ENCODE results near the gene ARHGAP26.

ARHGAP26 gene

GRCh38 chr5:143265995-143266394 lies 495.8 kb downstream of the ARHGAP26 start:
- no peak for DNase-seq

DNA sequence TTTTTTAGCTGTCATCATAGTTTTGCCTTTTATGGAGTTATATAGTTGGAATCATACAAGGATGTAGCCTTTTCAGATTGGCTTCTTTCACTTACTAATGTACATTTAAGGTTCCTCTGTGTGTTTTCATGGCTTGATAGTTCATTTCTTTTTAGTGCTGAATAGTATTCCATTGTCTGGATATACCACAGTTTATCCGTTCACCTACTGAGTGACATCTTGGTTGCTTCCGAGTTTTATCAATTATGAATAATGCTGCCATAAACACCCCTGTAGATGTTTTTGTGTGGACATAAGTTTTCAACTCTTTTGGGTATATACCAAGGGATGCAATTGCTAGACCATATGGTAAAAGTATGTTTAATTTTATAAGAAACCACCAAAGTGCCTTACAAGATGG lies 497.0 kb downstream of the ARHGAP26 start:
- no peak for DNase-seq

DNA sequence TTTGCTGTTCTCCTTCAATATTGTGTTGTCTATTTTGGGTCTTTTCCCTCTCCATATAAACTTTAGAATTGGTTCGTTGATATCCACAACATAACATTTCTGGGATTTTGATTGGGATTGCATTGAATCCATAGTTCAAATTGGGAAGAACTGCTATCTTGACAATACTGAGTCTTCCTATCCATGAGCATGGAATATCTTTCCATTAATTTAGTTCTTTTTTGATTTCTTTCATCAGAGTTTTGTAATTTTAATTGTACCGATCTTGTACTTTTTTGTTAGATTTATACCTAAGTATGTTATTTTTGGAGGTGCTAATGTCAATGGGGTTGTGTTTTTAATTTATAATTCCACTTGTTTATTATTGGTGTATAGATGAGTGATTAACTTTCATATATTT lies 498.2 kb downstream of the ARHGAP26 start:
- DNase-seq: no peak

DNA sequence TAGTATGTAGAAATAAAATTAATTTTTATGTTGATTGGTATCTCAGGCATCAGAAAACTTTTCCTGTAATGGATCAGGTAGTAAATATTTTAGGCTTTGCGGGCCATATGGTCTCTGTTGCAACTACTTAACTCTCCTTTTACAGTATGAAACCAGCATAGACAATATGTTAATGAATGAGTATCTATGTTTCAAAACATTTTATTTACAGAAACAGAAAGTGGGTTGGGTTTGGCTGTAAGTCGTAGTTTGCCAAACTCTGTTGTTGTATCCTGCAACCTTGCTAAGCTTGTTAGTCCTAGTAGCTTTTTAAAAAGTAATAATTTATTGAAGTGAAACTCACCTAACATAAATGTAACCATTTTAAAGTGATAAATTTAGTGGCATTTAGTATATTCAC lies 501.3 kb downstream of the ARHGAP26 start:
- no peak for DNase-seq

- no peak for DNase-seq
Observed at GRCh38 chr5:143274952-143275351, 504.8 kb downstream of the ARHGAP26 start.

DNA sequence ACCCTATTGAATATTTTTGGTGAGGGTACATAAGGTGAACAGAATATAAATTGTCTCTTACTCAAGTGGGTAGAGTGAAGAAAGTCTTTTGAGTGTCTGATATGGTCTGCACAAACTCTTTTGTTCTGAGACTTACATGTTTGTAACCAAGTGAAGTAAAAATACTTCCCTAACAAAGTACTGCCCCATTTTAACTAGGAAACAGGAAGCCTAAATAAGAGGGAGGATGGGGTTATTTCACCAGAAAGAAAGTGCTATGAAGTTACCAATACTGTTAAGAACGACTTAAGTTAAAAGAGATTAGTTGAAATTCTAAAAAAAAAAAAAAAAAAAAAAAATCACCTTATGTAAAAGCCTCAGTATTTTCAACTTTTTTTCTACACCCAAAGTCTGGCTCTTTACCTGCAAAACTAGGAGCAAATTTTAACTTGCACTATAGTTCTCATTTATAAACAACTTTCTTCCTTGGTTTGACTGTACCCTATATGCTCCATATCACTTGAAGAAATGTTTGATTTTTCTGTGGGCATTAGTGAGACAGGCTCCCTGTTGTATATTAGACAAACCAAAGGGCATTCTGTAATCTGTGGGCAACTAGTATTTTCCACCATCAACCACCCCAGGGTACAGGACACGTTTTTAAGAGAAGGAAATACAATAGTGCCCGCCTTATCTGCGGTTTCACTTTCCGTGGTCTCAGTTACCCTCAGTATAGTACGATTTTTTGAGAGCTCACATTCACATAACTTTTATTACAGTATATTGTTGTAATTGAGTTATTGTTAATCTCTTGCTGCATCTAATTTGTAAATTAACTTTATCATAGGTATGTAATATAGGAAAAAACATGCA lies 505.6 kb downstream of the ARHGAP26 start:
- DNase-seq: no peak

DNA sequence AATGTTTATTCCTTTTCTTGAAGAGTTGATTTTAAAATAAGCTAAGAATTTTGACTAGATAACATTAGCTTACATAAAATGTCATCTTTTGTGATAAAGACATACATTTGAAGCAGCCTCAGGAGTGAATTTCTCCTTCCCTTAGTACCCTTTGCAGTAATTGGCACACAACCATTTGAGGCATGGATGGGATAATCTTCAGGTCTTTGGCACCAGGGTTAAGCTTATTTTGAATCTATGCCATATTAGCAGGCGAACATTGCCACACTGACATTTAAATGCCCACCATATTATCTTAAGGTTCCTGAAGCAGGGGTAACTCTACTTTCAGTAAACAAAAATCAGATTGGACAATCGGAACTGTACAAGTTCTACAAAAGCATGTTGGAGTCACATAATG lies 507.4 kb downstream of the ARHGAP26 start:
- DNase-seq: no peak
